ENCODE results near the gene RFTN1. TPM values are rescaled to one million over a fixed set of nuclear protein-coding genes. Genes with fewer than 3 reads are reported as not detected.

Gene RFTN1
- total RNA-seq, 3 donors from 2014 or later (not counting 1 experiment from before 2014, with no cell fraction given): 112 to 135 (median 115) TPM

DNA sequence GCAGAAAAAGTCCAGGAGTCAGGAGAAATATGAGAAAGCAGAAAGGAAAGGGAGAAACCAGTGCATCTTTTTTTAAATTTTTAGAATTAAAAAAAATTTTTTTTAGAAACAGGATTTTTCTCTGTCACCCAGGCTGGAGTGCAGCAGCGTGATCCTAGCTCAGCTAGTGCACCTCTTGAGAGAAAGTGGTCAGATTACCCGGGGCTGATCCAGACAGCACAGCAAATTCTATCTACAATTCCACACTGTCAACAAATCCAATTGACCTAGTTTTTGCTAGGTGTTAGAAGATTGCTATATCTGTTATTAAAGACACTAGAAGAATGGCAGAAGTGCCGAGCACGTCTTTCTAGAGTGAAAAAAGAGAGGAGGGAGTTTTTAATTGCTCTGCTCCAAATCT, 117.3 kb downstream of the RFTN1 start:
- intact Hi-C loops (cut with micrococcal nuclease): no loop called here
- Histone ChIP-seq H3K4me3 (ENCODE audit: low read length) (no peak overlapping the region), H3K27ac (ENCODE audit: low read length) (no peak overlapping the region), H3K4me1 (ENCODE audit: control insufficient read depth, insufficient read depth, low read length) (peaks cover 11% of the 10 kb centered on the region), H3K27me3 (ENCODE audit: control insufficient read depth, insufficient read depth, low read length) (no peaks in the 10 kb centered on the region), H3K9me3 (ENCODE audit: control insufficient read depth, insufficient read depth, low read length) (no peaks in the 10 kb centered on the region), H3K36me3 (ENCODE audit: control insufficient read depth, insufficient read depth, low read length) (peaks cover 3% of the 10 kb centered on the region)
- ATAC-seq (no peak), DNase-seq (no peak)
- 89% methylated on average over 2 of the region's 4 CpGs for WGBS (ENCODE audit: insufficient coverage)
- H3K4me3 Mint-ChIP-seq: no peak overlapping the region
- peaks cover 29 to 42% of the 10 kb centered on the region in 2 donors for H3K4me1 Mint-ChIP-seq
- TF ChIP-seq, protein P1, sequence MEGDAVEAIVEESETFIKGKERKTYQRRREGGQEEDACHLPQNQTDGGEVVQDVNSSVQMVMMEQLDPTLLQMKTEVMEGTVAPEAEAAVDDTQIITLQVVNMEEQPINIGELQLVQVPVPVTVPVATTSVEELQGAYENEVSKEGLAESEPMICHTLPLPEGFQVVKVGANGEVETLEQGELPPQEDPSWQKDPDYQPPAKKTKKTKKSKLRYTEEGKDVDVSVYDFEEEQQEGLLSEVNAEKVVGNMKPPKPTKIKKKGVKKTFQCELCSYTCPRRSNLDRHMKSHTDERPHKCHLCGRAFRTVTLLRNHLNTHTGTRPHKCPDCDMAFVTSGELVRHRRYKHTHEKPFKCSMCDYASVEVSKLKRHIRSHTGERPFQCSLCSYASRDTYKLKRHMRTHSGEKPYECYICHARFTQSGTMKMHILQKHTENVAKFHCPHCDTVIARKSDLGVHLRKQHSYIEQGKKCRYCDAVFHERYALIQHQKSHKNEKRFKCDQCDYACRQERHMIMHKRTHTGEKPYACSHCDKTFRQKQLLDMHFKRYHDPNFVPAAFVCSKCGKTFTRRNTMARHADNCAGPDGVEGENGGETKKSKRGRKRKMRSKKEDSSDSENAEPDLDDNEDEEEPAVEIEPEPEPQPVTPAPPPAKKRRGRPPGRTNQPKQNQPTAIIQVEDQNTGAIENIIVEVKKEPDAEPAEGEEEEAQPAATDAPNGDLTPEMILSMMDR (IDR thresholded peaks at IDR 0.05): no peak
- H3K27me3 Mint-ChIP-seq (ENCODE audit: low read depth in 2 of 2): no peaks in the 10 kb centered on the region
- peak overlapping the region; percentile 14 to 39 for H3K27ac Mint-ChIP-seq
- no peaks in the 10 kb centered on the region for H3K9me3 Mint-ChIP-seq
- H3K36me3 Mint-ChIP-seq: no peaks in the 10 kb centered on the region

DNA sequence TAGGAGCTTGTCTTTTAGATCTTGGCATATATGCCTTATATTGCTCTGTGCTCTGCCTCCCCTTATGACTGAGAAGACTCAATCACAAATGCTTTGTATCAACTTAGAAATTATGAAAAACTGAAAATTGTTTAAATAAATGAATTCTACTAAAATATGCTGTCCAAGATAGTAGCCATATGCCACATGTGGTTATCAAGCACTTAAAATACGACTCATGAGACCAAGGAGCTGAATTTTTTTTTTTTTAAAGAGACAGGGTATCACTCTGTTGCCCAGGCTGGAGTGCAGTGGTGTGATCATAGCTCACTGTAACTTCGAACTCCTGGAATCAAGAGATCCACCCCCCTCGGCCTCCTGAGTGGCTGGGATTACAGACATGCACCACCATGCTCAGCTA, 118.3 kb downstream of the RFTN1 start:
- no peaks in the 10 kb centered on the region for H3K9me3 ChIP-seq (ENCODE audit: control insufficient read depth, insufficient read depth, low read length)
- TF ChIP-seq, protein P1 (IDR thresholded peaks at IDR 0.05): no peak
- H3K36me3 ChIP-seq (ENCODE audit: control insufficient read depth, insufficient read depth, low read length): peaks cover 3% of the 10 kb centered on the region
- ATAC-seq: no peak
- no peaks in the 10 kb centered on the region for H3K27me3 ChIP-seq (ENCODE audit: control insufficient read depth, insufficient read depth, low read length)
- H3K4me3 ChIP-seq (ENCODE audit: low read length): no peak overlapping the region
- peaks cover 10% of the 10 kb centered on the region for H3K4me1 ChIP-seq (ENCODE audit: control insufficient read depth, insufficient read depth, low read length)
- intact Hi-C loops (cut with micrococcal nuclease): no loop called here
- WGBS (ENCODE audit: insufficient coverage): 71% methylated on average over 3 of the region's 3 CpGs
- DNase-seq: no peak
- Mint-ChIP-seq H3K4me3 (no peak overlapping the region), H3K36me3 (no peaks in the 10 kb centered on the region), H3K4me1 (peaks cover 25 to 45% of the 10 kb centered on the region in 2 donors), H3K9me3 (no peaks in the 10 kb centered on the region), H3K27ac (no peak overlapping the region), H3K27me3 (ENCODE audit: low read depth in 2 of 2) (no peaks in the 10 kb centered on the region)
- H3K27ac ChIP-seq (ENCODE audit: low read length): no peak overlapping the region

DNA sequence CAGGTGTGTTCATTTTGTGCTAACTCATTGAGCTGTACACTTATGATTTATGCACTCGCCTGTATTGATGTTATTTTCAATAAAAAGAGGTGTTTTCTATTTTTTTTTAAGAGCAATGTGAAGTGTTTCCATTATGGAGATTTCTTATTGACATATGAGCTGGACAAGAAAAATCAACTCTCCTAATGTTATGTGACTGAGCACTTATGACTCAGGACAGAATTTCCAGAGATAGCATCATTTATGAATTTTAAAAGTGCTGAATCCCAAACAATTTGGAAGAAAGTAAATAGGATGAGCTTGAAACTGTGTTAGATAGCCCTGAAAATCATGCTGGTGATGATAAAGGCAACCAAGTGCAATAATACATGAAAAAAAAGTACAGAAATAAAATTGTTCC, 118.9 kb downstream of the RFTN1 start:
- Mint-ChIP-seq H3K4me1 (peaks cover 25 to 45% of the 10 kb centered on the region in 2 donors), H3K4me3 (no peak overlapping the region), H3K27me3 (ENCODE audit: low read depth in 2 of 2) (no peaks in the 10 kb centered on the region), H3K36me3 (no peaks in the 10 kb centered on the region), H3K27ac (no peak overlapping the region), H3K9me3 (no peaks in the 10 kb centered on the region)
- Histone ChIP-seq H3K4me3 (ENCODE audit: low read length) (no peak overlapping the region), H3K36me3 (ENCODE audit: control insufficient read depth, insufficient read depth, low read length) (peaks cover 3% of the 10 kb centered on the region), H3K4me1 (ENCODE audit: control insufficient read depth, insufficient read depth, low read length) (peaks cover 4% of the 10 kb centered on the region), H3K27ac (ENCODE audit: low read length) (no peak overlapping the region), H3K9me3 (ENCODE audit: control insufficient read depth, insufficient read depth, low read length) (no peaks in the 10 kb centered on the region), H3K27me3 (ENCODE audit: control insufficient read depth, insufficient read depth, low read length) (no peaks in the 10 kb centered on the region)
- intact Hi-C loops (cut with micrococcal nuclease): no loop called here
- ATAC-seq (no peak), DNase-seq (no peak)
- 0% methylated on average over 1 of the region's 1 CpG for WGBS (ENCODE audit: insufficient coverage)
- TF ChIP-seq, protein P1 (IDR thresholded peaks at IDR 0.05): no peak

DNA sequence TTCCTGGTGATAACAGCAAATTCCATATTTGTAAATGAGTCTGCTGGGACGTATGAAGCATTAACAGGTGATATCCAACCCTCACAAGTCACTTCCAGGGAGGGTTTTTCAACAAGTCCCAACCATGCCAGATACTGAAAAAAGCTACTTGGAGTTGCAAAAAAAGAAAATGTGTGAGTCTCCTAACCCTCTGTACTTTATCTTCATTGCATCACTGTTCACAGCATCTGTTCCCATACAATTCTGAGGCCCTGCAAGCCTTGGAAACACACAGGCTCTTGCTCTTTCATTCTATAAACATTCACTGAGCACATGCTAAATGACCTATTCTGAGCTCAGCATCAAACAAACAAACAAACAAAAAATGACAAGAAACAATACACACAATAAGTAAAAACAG, 120.8 kb downstream of the RFTN1 start:
- no peaks in the 10 kb centered on the region for H3K27me3 Mint-ChIP-seq (ENCODE audit: low read depth in 2 of 2)
- TF ChIP-seq, protein P1 (IDR thresholded peaks at IDR 0.05): no peak

More for the DNA sequence above, 120.8 kb downstream of the RFTN1 start:
- H3K27ac Mint-ChIP-seq: no peak overlapping the region
- Histone ChIP-seq H3K36me3 (ENCODE audit: control insufficient read depth, insufficient read depth, low read length) (peaks cover 5% of the 10 kb centered on the region), H3K9me3 (ENCODE audit: control insufficient read depth, insufficient read depth, low read length) (no peaks in the 10 kb centered on the region), H3K4me1 (ENCODE audit: control insufficient read depth, insufficient read depth, low read length) (peaks cover 3% of the 10 kb centered on the region), H3K27ac (ENCODE audit: low read length) (no peak overlapping the region), H3K4me3 (ENCODE audit: low read length) (no peak overlapping the region), H3K27me3 (ENCODE audit: control insufficient read depth, insufficient read depth, low read length) (no peaks in the 10 kb centered on the region)
- ATAC-seq (no peak), DNase-seq (no peak)
- H3K36me3 Mint-ChIP-seq: no peaks in the 10 kb centered on the region
- no peaks in the 10 kb centered on the region for H3K9me3 Mint-ChIP-seq
- H3K4me1 Mint-ChIP-seq: peaks cover 34 to 50% of the 10 kb centered on the region in 2 donors
- intact Hi-C loops (cut with micrococcal nuclease): no loop called here
- WGBS (ENCODE audit: insufficient coverage): no CpG with 5 or more reads among the region's 1 CpG
- no peak overlapping the region for H3K4me3 Mint-ChIP-seq
